Activated CD4-positive, alpha-beta T cell treated with anti-CD3 and anti-CD28 coated beads, Interleukin-10, Interleukin-2, amounts not matched to agents 100 ng/mL and 50 ng/mL, durations not matched to agents 16 hours and 8 hours (primary cell): Measurements from ENCODE around the gene BAAT.

ENCODE experiments used
- DNase-seq: peaks from one replicate; pipeline ENCODE4 v3.0.0-alpha.2; 2020

The BAAT gene

GRCh38 chr9:101311758-101312420 lies 72.9 kb downstream of the BAAT start:
- DNase-seq, result peak; percentile 73

DNA sequence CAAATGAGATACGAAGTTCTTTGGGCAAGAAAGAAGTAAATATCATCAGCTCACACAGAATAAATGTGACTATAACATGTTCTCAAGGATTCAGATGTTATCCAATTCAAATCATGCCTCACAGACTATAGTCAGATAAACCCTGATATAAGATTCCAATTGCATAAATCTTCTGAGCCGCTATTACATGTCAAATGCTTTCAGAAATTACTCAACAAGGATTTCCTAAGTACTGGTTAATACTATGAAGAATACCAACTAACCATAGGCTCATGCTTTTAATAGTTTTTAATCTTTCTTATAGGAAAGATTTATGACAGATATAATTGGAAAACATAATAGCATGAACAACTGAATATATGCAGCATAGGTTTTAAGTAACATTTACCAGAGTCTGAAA lies 73.6 kb downstream of the BAAT start:
- DNase-seq, result no peak
